IPS-NIHi7 (cell line): ENCODE measurements around the gene CABCOCO1.

ENCODE experiments used
- DNase-seq: peaks from one replicate; pipeline ENCODE4 v3.0.0; 2012; ENCODE audit warnings: mixed read lengths; ENCODE audit errors: extremely low spot score

The CABCOCO1 gene

GRCh38 chr10:61662794-61663259, at the start of gene CABCOCO1:
Gene CABCOCO1 (plus strand): TSS chr10:61662929. CDS start chr10:61662973, 44 bp downstream.
- DNase-seq = peak; percentile 88

DNA sequence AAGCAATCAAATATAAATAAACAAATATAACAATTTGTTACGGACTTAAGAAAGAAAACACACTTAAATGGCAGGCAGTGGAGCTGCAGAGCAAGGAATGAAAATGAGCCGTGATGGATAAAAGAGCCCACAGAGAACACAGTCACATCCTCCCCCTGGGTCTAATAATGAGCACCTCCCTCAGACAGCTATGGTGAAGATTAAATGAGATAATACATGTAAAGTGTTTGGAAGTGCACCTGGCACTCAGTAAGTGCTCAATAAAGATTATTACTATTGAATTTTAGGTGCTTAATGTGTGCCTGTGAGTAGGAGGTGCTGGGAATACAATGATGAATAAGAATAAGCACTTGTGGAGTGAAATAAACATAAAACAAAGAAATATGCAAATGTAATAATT, 49.1 kb upstream of the CABCOCO1 start:
- no peak for DNase-seq

- DNase-seq = no peak
Measured at GRCh38 chr10:61616611-61617010, 46.1 kb upstream of the CABCOCO1 start.

GRCh38 chr10:61617180-61617579, 45.5 kb upstream of the CABCOCO1 start:
- DNase-seq = no peak

- DNase-seq = no peak
Measured at GRCh38 chr10:61617586-61617985, 45.1 kb upstream of the CABCOCO1 start.

GRCh38 chr10:61618388-61618961, 44.3 kb upstream of the CABCOCO1 start:
- no peak for DNase-seq

DNA sequence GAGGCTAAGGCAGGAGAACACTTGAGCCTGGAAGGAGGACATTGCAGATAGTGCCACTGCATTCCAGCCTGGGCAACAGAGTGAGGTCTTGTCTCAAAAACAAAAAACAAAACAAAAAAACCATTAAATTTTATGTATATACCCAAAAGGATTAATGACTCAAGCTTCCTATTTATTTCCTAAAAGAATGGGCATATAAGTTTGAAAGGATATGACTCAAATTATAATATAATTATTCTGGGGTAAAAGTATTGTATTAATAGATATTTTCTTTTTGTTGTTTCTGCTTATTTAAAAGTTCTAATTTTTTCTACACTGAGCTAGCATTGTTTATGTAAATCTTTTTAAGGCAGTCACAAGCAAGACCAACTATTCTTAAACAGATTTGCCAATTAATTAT, 42.2 kb upstream of the CABCOCO1 start:
- DNase-seq = no peak

DNA sequence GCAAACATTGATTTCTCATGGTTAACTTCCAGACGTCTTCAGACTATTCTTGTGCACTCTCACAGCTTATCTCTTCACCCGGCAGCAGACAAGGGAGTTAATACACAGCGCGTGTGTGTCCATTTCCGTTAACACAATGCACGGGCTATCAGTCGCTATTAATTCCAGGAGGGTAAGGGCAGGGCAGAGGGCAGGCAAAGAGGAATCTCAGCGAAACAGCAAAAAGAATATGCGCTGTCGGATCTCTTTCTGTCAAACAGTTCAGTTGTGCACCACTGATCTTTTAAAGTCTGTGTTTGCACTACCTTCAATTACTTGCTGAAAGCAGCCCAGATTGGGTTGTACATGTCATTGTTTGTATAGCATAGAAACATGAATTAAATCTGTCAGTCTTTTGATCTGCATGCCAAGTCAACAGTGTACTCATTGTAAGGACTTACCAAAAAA, 41.1 kb upstream of the CABCOCO1 start:
- DNase-seq = no peak

- DNase-seq = no peak
Measured at GRCh38 chr10:61623161-61623560, 39.6 kb upstream of the CABCOCO1 start.

DNA sequence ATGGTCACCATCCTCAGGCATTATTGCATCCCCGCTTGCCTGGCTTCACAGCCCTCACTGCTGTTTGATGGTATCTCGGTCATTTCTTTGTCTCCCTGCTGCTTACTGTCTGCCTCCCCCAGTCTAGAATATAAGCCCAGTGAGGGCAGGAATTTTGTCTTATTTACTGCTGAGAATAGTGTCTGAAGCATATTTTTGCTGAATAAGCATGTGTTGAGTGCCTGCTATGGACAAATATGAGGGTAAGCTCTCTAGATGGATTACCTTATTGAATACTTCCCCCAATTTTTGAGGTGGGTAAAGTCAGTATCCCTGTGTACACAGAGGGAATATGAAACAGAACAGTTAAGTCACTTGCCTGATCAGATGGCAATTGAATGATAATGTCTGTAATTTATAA, 36.5 kb upstream of the CABCOCO1 start:
- DNase-seq = no peak

GRCh38 chr10:61627266-61627665, 35.5 kb upstream of the CABCOCO1 start:
- DNase-seq = no peak

DNA sequence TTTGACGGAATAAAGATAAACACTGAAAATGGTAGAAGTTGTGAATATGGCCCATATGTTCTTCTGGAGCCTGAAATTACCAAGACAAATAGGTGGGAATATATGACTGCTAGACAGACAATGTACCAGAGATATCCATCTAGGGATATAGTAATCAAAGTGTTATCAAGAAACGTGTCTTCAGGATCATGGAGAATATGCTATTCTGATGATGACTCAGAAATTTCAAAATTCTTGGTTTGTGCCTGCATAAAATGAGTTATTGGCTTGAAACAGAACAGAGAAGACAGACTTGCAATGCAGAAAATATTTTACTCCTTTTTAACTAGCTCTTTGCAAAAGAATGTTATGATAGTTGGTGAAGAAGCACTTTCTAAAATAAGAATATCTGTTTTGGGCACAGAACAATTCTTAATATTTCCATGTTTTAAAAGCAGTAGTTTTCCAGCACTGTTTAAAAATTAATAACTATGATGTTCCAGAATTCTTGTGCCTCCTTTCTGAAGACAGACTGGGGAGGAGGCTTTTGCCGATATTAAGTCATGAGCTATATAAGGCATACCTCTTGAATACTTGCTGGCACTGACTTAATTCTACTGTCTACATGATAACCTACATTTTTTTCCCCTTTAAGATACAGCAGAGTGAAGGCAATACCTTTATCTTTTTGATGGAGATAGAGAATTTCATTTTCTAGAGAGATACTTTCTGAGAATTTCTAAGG, 34.4 kb upstream of the CABCOCO1 start:
- no peak for DNase-seq

DNA sequence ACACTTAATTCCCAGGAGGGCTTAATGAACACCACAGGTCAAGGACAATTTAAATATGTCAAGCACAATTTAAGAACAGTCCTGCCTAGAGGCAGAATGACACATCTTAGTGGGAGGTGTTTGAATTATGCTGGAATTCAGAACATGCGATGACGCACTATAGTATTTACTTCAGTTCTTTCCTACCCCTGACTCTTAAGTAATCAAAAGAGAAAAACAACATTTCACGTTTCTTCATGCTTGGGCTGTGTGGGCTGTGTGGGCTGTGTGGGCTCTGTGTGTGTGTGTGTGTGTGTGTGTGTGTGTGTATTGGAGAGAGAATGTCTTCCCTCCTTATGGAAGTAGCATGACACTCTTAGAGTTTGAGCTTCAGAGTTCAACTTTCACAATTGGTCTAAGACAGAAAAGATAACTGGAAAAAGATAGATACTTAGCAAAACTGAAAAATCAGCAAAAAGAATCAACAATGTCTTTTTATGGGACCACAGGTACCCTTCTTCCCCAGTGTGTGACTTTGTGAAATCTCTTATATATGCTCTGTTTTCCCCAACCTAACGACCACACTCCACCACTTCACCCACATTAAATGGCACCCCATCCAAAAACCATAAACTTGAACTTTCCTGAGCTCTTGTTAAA, 33.7 kb upstream of the CABCOCO1 start:
- DNase-seq = peak; percentile 10

DNA sequence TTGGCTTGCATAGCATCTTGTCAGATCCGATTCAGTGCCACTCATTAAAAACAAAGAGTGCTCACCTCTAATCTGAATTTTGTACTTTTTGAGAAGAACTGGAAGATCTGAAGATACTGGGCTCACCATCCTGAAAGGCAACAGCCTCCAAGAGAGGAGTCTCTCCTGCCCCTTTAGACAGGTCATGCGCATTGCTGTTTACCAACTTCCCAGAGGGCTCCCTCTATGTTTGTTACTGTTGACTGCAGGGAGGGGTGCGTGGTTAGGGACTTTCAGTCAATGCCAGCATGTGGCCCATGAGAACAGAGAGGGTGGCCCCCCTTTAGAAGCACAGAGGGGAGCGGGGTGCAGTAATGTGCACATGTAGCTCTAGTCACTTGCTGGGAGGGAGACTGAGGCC, 33.2 kb upstream of the CABCOCO1 start:
- peak; percentile 10 for DNase-seq

- peak; percentile 9 for DNase-seq
Measured at GRCh38 chr10:61632057-61632670, 30.6 kb upstream of the CABCOCO1 start.

- no peak for DNase-seq
Measured at GRCh38 chr10:61633665-61634064, 29.1 kb upstream of the CABCOCO1 start.

GRCh38 chr10:61634746-61635145, 28.0 kb upstream of the CABCOCO1 start:
- no peak for DNase-seq

GRCh38 chr10:61635471-61635870, 27.3 kb upstream of the CABCOCO1 start:
- DNase-seq = no peak

DNA sequence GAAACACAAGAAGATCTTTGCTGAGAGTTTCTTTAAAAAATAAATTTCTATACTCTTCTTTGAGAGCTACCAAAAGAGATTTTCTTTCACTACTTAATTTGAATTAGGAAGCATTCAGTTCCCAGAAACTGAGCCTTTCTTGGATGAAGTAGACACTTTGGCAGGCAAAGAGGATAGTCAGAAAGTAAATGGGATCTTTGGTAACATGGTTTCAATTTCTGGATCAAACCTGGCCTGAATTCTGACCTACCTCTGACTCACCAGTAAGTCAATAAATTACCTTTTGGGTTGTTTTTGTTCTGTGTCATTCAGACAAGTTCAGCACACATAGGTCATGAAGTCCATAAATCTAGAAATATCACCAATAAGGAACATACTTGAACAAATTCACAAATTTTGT, 26.8 kb upstream of the CABCOCO1 start:
- DNase-seq = no peak

DNA sequence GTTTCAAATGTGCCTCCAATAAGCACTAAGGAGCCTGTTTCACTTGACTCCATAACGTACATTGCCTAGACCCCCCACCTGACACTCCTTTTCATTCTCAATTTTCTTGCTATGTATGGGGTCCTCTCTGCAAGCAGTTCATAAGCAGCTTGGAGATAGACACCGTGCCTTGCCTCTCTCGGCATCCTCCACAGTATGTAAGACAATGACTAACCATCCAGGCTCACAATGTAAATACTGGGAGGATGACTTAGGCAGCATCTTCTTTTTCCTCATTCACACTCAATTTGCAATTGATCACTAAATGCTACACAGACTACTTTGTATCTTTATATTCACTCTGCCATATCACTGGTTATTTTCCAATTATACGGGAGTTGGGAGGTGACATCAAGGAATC, 22.8 kb upstream of the CABCOCO1 start:
- no peak for DNase-seq

GRCh38 chr10:61640856-61641255, 21.9 kb upstream of the CABCOCO1 start:
- DNase-seq = no peak

DNA sequence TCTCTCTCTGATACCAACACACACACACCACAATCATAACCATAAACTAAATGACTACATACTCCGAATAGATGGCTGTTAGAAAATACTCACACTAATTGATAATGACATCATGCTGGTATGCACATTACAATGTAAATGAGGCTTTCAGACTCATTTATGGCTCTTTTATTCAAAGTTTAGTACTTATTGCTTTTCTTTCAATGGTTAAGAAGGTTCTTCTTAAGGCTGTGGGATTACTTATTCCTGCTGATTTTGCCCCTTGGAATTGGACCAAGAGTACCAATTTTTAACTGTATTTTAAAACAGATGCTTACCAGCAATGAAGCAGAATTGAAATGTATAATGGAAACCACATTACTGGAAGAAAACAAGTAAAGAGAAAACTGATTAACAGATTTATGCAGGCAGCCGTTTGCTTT, 20.6 kb upstream of the CABCOCO1 start:
- no peak for DNase-seq

DNA sequence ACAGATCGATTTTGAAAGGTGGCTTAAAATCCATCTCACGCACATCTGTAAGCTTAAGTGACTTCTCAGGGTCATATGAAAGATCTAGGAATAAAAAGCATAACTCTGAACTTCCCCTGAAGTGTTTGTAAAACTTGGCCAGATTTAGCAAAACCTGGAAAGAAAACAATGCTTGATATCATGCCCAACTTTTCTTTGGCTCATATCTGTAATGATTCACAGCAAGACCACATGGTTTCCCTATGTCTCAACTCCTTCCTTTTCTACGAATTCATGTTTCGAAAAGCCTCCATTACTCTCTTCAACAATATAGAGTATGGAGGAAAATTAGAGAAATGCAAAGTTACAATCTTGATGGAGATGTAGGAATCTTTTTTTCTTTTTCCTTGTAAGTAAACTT, 20.1 kb upstream of the CABCOCO1 start:
- no peak for DNase-seq
